Muscle of back (tissue), 13 donors: Measurements from ENCODE around the gene ZFP42. TPM values are rescaled to one million over a fixed set of nuclear protein-coding genes. Genes with fewer than 3 reads are reported as not detected.
A peak's percentile ranks its signal among the peaks of the same experiment; 100 is the strongest.
"Not testable (repeated sequence)": the region's sequence is repeated elsewhere in the genome, so short reads cannot be mapped to it uniquely, and the experiment has no call there.

Experiments used
- DNase-seq, 3 donors: peaks; one replicate each; pipeline versions ENCODE4 v3.0.0 to v3.0.0-alpha.2; 2013
- long read RNA-seq, 9 donors: transcript quantifications; one replicate each; lab custom pipeline, GENCODE V29; 2026
- polyA plus RNA-seq, 10 donors: library from polyadenylated mRNA; unstranded; fragments of 120-200 nt; gene quantifications; one replicate each; pipeline ENCODE4 v1.2.1, GENCODE V29; 2013; ENCODE audit not compliant: insufficient read length in 10 of 10

ZFP42 gene
- under 1 TPM in 5 of 10 donors, not detected in 5; 0.08 to 0.54 (median 0.13) TPM for polyA plus RNA-seq
- long read RNA-seq, donor 1 = 0 reads
- long read RNA-seq, donor 2 = 0 reads
- long read RNA-seq, donor 3 = 0 reads
- long read RNA-seq, donor 4 = 0 reads
- long read RNA-seq, donor 5 = 0 reads
- long read RNA-seq, donor 6 = 0 reads
- long read RNA-seq, donor 7 = 0 reads
- long read RNA-seq, donor 8 = 0 reads
- long read RNA-seq, donor 9 = 0 reads

DNA sequence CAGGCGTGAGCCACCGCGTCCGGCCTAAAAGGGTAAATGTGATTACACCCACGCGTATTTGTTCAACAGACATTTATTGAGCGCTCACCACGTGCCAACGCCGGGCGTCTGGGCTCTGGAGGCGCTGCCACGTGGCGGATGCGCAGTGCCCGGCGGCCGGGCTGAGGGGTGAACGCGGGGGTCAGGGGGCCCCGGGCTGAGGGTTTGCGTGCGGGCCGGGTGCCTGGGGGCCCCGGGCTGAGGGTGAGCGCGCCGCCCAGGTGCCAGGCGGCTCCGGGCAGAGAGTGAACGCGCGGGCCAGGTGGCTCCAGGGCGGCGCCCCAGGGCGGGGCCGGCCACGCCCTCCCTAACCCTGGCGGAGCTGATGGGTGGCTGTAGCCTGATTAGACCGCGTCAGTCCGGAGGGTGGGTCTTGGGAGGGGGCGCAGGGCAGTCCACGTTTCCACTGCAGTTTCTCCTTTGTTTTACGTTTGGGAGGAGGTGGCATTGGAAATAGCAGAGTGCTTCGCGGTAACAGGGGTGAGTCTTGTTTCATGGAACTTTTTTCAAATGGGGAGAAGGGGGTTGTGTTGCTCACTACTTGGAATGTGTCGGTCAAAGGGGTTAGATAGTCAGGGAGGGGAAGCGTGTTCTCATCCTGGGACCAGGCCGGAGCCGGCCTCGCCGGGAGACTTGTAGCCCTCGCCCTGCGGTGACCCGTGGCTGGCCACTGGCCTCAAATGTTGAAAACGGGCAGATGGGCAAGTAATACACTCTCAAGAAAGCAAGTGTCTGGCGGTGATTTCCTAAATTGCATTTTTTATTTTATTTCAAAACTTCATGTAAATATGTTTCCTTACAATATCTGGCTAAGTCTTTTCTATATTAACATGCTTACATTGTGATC lies at the start of gene ZFP42:
Gene ZFP42, plus strand, starts transcription at position 450 of the 886 bp plus-strand sequence. CDS start 7,037 bp downstream, outside the sequence.
- no peak for DNase-seq

DNA sequence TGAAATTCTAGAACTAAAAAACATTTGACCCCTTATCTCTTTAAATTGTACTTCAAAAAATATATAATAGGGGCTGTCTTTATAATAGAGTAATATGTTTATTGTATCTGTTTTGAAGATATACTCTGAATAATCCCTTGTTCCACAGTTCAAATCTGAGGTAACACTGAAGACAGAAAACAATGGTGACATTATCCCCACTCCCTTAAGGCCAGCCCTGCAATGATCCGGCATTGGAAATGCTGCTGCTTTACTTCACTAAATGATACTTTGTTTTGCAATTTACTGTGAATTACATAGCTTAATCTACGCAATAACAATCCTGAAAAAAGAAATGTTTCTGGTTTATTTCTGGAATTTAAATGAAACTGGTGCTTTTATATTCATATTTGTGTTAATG lies 34.4 kb upstream of the ZFP42 start:
- DNase-seq = no peak

DNA sequence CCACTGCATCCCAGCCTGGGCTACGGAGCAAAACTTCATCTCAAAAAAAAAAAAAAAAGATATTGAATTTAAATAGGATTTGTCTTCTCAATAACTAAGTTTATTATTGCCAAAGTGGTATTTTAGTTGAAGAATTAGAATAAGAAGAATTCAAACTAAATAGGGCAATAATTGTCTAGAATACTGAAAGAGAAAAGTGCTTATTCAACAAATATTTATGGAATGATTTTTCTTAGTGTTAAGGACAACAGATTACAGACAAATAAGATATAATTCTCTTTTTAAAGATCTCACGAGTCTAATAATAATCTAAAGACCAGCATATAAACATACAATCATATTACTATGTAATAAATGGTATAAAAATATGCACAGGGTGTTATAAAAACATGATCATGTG lies 33.6 kb upstream of the ZFP42 start:
- DNase-seq = no peak

DNA sequence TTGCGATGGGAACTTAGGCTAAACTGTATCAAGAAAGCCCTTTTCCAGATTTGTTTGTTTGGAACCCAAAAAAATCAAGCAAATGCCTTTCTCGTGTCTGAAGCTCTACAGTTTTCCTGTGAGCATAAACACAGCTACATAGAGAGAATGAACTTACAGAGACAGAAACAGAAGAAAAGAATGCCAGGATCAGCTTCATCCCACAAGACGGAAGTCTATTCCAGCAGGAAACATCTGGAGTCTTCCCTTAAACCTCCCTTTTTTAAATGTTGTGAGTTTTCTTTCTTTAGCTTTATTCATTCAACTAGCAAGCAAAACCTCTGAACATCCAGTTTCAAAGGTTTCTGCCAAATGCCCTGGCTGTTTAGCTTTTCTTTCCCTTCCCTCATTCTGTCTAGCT lies 32.6 kb upstream of the ZFP42 start:
- DNase-seq = peak; percentile 8 to 69 (median 38)

DNA sequence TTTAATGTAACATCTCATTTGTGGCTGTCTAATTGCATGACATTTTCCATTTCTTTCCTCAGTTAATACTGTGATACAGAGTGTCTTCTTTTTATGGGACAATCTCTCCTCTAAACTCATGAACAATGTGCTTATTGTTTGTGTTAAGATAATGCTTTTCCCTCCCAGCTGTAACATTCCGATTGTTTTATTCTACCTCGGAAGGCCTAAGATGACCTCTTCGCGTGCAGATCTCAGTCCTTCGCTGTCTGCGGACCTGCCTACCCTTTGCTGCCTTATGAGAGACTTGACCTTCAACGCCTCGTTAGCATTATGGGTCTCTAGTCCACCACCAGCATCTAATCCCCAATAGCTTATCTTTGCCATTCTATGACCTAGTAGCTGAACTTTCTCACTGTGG lies 29.8 kb upstream of the ZFP42 start:
- no peak for DNase-seq

DNA sequence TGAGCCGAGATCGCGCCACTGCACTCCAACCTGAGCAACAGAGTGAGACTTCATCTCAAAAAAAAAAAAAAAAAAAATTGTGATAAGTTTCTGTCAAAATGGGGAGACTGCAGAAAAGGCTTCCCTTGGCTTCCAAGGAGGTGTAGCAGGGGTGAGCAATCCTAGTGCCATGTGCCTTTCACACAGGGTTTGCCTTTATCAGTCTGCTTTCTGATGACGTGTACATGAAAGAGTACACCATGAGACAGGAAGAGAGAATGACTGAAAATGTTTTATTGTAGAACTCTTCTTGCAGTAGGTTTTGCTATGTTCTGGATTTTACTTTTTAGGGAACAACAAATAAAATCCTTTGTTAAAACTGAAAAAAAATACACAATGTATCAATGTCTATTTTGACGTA lies 23.4 kb upstream of the ZFP42 start:
- no peak for DNase-seq

DNA sequence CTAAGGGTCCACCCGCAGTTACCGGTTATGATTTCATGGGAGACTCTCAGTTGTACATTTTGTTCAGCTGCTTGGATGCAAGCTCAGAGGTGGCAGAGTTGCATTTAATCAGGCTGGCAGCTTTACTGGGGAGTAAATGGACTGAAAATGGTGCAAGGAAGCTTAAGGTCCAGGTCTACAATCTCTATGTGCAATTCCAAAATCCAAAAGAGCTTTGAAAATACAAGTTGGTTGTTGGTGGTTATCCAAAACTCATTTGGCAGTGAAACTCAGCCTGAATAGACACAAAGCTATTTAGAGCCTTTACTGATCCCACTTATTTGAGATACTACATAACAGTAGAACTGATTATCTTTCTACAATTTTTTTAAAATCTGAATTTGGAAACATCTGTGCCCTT lies 11.8 kb upstream of the ZFP42 start:
- DNase-seq = no peak

DNA sequence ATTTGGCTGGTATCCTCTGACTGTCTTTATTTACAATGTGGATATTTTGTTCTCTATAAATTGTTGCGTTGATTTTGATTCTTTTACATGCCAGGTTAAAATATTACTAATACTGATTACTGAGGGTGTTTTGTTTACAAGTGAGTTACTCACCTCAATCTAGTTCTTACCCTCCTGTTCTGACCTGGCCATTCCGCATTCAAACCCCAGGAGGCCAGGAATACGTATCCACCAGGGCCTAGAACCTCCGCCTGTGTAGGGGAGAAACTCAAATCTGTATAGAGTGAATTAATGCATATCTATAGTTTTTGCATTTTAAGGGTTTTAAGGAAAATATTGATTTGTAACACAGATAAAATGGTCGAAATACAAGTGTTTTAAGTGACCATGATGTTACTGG lies 2.6 kb upstream of the ZFP42 start:
- DNase-seq = no peak

DNA sequence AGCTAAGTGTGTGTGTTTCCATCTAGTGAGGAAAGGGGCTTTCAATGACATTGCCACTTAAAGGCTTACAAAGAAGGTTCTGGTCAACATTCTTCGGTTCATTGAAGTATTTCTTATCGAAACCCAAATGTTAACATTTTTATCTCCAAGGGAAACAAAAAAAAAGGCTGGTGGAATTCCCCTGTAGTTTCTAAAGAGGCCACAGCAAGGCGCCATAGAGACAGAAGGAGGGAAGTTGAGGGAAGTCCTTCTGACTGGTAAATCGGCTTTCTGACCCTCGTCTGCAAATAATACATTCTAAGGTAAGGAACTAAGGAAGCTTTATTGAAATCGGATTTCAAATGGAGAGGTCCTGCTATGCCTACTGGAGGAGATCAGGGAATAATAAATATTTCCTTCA lies 1.7 kb upstream of the ZFP42 start:
- no peak for DNase-seq

DNA sequence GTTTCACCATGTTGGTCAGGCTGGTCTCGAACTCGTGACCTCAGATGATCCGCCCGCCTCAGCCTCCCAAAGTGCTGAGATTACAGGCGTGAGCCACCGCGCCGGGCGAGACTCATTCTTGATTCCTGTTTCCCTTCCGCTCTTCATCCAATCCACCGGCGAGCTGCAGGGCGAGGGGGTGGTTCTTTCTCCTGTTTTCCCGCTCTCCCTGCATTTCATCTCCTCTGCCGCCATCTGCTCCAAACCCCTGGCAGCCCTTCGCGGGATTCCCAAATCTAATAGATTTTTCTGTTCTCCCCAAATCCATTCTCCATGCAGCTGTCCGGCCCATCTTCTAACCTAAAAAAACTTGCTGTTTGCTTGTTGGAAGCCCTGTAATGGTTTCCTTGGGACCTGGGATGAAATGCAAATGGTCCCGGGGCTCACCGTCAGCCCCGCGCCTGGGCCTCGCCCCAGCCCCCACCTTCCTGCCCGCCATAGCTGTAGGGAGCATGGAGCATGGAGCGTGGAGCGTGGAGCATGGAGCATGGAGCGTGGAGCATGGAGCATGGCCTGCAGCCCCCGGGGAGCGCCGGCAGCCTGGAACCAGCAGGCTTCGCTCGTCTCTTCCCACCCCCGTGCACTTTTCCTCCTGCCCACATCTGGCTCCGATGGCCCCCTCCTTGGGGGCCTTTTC lies 1.1 kb downstream of the ZFP42 start:
- DNase-seq = no peak

DNA sequence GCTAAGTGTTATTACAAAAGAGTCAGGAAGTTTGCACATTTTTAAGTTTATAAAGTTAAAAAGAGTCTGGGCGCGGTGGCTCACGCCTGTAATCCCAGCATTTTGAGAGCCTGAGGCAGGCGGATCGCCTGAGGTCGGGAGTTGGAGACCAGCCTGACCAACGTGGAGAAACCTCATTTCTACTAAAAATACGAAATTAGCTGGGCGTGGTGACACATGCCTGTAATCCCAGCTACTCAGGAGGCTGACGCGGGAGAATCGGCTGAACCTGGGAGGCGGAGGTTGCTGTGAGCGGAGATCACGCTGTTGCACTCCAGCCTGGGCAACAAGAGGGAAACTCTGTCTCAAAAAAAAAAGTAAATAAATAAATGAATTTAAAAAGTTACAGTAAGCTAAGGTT lies 2.4 kb downstream of the ZFP42 start:
- not testable (repeated sequence) for DNase-seq

DNA sequence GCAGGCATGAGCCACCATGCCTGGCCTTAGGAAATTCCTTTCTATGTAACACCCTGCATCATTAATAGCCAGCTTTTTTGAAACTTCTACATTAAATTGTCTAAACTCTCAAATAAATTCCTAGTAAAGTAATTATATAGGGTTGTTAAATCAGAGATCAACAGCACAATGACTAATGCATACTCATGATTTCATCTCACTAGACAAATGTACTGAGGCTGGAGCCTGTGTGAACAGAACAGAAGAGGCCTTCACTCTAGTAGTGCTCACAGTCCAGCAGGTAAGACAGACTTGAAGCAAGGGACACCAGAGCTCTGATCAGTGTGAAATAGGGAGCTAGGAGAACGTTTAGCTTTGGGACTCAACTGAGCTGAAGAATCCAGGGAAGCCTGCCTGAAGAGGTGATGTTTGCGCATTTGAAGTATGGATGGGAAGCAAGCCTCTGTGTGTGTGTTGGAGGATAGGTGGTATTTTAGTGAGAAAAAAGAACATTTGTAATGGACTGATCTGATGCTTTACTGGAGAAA lies 3.9 kb downstream of the ZFP42 start:
- DNase-seq = no peak

DNA sequence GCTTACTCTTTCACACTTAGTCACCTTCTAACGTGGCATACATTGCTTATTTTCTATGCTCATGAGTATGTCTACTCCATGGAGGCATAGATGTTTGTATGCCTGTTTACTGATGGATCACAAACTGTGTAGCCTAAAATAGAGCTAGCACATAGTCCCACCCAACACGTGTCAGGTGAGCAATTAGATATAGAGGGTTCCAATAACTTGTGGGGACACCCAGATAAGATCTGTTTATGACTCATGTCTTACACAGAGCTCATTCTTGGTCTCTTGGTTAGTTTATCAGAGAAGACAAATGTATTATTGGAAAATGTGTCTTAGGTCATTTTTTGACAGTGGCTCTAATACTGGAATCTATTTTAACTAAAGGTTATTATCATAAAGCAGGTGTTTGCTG lies 6.8 kb downstream of the ZFP42 start:
- no peak for DNase-seq

DNA sequence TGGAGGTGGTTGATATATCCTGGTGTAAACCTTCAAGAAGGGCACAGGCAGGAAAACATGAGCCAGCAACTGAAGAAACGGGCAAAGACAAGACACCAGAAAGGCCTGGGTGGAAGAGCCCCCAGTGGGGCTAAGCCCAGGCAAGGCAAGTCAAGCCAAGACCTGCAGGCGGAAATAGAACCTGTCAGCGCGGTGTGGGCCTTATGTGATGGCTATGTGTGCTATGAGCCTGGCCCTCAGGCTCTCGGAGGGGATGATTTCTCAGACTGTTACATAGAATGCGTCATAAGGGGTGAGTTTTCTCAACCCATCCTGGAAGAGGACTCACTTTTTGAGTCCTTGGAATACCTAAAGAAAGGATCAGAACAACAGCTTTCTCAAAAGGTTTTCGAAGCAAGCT lies 7.2 kb downstream of the ZFP42 start:
- no peak for DNase-seq

DNA sequence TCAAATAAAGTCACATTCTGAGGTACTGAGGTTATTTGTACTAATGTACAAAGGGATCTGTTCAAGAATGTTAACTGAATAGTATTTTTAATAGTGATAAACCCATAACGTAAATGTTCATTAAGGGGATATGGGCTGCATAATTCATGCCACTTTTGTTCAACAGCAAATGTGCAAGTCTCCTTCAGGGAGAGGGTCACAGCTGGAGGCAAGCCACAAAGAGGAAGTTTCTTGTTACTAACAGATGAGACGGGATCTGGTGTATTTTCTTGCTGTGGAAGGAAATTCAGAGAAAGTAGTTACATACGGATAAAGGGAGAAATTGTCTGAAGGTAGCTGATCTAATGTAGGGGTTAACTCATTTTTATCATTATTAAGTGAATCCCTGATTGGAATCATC lies 10.0 kb downstream of the ZFP42 start:
- DNase-seq = no peak

DNA sequence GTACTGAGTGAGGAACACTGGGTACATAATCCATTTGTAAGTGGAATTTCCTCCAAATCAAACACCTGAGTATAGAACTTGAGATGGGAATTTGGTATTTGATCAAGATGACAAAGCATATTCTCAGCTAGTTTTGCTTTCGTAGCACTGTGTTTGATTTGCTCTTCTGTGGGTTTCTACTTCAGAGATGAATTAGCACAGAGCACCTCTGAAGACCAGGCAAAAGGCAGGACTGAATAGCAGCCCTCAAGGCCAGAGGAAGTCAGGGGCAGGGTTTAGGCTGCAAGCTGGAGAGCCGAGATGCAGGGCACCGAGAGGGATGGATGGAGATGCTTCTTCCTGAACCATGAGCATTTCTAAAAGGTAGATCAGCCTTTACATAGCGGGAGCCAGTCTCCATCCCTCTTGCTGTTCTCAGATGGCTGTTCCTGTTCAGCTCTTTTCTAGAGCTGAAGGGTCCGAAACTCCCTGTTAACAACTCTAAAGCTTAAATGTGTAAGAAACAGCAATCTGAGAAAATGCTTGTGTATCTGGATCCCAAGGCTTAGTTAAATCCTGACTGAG lies 10.8 kb downstream of the ZFP42 start:
- DNase-seq = no peak

DNA sequence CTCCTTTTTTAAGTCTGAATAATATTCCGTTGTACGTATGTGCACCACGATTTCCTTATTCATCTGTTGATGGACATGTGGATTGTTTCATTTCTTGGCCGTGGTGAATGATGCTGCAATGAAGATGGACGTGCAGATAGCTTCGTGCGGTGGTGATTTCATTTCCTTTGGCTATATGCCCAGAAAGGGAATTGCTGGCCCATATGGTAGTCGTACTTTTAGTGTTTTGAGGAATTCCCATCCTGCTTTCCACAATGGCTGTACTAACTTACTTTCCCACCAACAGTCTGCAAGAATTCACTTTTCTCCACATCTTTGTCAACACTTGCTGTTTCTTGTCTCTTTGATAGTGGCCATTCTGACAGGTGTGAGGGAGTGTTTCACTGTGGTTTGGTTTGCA lies 12.8 kb downstream of the ZFP42 start:
- peak in 2 of 3 donors; percentile 18 to 70 for DNase-seq

DNA sequence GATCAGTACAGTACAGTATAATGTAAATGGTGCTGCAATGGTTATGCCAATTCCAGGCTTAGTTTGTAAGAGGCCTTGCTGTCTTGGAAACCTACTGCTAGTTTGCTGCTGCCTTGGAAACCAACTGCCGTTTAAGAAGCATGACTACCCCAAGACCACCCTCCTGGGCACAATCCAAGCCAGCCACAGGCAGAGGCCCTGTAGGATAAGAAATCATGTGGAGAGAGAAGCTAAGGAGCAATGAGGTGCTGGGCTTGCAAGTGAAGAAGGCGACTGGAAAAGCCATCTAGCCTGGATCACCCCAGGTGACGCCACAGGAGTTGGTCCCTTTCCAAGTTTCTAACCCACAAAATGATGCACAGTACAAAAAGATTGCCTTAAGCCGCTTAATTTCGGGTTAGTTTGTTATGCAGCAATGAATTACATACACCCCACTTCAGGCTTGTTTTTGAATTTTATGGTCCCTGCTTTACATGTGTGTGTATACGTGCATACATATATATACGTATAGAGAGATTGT lies 16.9 kb downstream of the ZFP42 start:
- DNase-seq = peak in 1 of 3 donors; percentile 5

DNA sequence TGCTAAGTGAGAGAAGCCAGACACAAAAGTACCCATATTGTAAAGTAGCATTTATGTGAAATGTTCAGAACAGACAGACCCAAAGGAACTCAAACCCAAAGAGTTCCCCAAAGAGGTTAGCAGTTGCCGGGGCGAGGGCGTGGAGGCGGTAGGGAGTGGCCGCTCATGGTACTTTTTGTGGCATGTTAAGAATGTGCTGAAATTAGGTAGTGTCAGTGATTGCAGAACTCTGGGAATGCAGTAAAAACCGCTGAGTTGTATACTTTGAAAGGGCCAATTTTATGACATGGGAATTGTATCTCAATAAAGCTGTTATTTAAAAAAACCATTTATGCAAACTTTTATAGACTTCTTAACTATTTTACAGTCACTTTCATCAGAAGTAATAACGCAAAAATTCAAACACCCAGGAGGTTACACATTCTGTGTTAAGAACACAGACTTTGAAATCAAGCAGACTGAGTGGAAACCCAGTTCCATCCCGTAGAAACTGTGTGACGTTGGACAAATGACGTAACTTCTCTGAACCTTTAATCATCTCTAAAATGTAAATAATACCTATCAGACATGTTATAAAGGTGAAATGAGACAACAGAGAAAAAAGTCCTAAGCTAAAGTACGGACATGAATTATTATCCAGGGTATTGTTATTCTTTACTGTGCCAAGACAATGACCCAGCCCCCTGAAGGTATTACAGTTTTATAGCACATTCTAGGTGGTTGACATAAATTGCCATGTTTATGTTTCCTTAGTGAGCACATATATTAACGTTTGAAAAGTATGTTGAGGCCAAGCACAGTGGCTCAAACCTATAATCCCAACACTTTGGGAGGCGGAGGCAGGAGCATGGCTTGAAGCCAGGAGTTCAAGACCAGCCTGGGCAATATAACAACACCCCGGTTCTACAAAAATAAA lies 19.7 kb downstream of the ZFP42 start:
- no peak for DNase-seq

DNA sequence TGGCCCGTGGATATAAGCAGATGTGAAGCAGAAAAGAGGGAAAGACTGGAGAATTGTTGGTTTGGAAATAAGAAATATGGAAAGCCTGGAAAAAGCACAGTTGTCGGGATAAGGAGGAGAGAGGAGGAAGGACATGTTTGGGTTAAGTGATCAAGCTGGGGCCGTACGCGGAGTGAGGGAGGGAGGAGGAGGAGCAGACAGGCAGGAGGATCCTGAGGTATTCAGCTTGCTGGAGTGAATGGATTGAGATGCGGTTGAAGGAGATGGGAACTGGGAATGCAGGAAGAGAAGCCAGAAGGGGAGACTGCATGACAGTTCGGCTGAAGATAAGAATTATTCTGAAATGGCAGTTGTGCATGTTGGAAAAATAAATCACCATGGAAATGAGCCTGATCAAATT lies 21.2 kb downstream of the ZFP42 start:
- no peak for DNase-seq

DNA sequence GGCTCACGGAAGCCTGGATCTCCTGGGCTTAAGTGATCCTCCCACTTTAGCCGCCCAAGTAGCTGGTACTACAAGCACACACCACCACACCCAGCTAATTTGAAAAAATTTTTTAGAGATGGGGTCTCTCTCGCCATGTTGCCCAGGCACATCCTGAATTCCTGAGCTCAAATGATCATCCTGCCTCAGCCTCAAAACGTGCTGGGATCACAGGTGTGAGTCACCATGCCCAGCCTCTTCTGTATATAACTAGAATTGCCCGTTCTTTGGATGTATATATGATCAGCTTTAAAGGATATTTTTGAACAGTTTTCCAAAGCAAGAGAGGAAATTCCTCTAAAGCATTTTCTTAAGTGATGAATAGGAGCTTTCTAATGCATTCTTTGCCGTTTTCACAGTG lies 22.7 kb downstream of the ZFP42 start:
- DNase-seq = no peak
